ENCODE results near the gene CHST11.

GRCh38 chr12:104459368-104459909 lies 2.7 kb downstream of the CHST11 start:
- TF ChIP-seq EZH2 (IDR thresholded peaks at IDR 0.05) (no peak), POLR2AphosphoS5 (IDR thresholded peaks at IDR 0.05; ENCODE audit: borderline replicate concordance, low read depth, low read length) (no peak)
